SK-N-SH (cell line): ENCODE data around the gene KRABD2.

Source experiments
- EP300 ChIP-seq, 2 experiments: IDR thresholded peaks; 2 replicates each; pipeline versions ENCODE4 v1.4.0 to v1.6.1; 2012; ENCODE audit warnings: borderline replicate concordance in 1 of 2, low read depth in 1 of 2, low read length in 1 of 2
- EZH2phosphoT487 ChIP-seq: fragments of 200-600 bp; sonication (generic); IDR thresholded peaks from 2 replicates; pipeline ENCODE4 v1.6.1; 2017; ENCODE audit warnings: low read depth, mixed run types, mild to moderate bottlenecking, antibody characterized with exemption, moderate library complexity, borderline replicate concordance
- FOXJ3 ChIP-seq: sonication (generic); formaldehyde crosslinking; IDR thresholded peaks from 2 replicates; pipeline ENCODE4 v1.5.1; 2020; ENCODE audit warnings: mild to moderate bottlenecking, missing genetic modification reagents
- POLR2AphosphoS5 ChIP-seq: IDR thresholded peaks from 2 replicates; pipeline ENCODE4 v1.6.1; 2012; ENCODE audit warnings: low read depth, low read length
- RCOR1 ChIP-seq: fragments of 150-350 bp; IDR thresholded peaks from 2 replicates; pipeline ENCODE4 v1.6.1; 2017; ENCODE audit warnings: antibody characterized with exemption, low read length
- TEAD4 ChIP-seq: IDR thresholded peaks from 2 replicates; pipeline ENCODE4 v1.4.0; 2012; ENCODE audit warnings: mild to moderate bottlenecking, borderline replicate concordance; ENCODE audit not compliant: insufficient read depth
- TF ChIP-seq, protein P1 (sequence below): IDR thresholded peaks from 2 replicates; pipeline ENCODE4 v1.4.0; 2012; ENCODE audit warnings: low read depth, borderline replicate concordance
- TF ChIP-seq, protein P2 (sequence below): fragments of 200-600 bp; sonication (generic); IDR thresholded peaks from 2 replicates; pipeline ENCODE4 v1.6.1; 2017; ENCODE audit warnings: antibody characterized with exemption, mild to moderate bottlenecking, moderate library complexity
- TF ChIP-seq, protein P3 (sequence below): IDR thresholded peaks from 2 replicates; pipeline ENCODE4 v1.4.0; 2012; ENCODE audit warnings: low read depth

DNA sequence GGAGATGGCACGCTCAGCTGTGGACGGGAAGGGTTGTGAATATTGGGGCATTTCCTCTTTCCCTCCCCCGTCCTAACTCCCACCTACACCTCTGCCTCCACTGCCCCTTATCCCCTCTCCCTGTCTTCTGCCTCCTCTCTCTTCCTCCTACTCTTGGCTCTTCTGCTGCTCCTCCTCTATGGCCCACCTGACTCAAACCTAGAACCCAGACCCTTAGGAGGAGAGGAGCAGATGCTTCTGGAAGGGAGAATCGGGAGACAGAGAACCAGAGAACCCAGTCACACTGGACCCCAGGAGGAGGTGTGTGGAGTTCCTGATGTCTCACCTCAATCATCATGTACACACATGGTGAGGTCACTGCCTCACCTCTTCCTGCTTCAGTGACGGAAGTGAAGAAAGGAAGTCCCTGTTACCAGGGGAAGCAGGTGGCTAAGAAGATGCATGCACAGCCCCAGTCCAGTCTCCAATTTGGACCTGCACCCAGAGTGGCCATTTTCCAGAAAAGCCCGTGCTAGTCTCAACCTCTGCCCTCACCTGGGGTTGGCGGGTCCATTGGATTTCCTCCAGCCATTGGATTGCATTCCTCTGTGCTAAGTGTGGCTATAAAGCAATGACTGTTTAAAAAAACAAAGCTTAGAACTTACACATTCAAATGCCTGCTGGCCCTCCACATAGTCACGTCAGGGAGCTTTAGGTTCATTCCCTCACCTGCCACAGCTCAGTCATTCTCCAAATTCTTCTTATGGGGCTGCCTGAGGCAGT is 17.1 kb upstream of the KRABD2 start:
- TF ChIP-seq POLR2AphosphoS5 = no peak
- TF ChIP-seq, protein P1, sequence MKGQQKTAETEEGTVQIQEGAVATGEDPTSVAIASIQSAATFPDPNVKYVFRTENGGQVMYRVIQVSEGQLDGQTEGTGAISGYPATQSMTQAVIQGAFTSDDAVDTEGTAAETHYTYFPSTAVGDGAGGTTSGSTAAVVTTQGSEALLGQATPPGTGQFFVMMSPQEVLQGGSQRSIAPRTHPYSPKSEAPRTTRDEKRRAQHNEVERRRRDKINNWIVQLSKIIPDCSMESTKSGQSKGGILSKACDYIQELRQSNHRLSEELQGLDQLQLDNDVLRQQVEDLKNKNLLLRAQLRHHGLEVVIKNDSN = no peak
- TF ChIP-seq, protein P2, sequence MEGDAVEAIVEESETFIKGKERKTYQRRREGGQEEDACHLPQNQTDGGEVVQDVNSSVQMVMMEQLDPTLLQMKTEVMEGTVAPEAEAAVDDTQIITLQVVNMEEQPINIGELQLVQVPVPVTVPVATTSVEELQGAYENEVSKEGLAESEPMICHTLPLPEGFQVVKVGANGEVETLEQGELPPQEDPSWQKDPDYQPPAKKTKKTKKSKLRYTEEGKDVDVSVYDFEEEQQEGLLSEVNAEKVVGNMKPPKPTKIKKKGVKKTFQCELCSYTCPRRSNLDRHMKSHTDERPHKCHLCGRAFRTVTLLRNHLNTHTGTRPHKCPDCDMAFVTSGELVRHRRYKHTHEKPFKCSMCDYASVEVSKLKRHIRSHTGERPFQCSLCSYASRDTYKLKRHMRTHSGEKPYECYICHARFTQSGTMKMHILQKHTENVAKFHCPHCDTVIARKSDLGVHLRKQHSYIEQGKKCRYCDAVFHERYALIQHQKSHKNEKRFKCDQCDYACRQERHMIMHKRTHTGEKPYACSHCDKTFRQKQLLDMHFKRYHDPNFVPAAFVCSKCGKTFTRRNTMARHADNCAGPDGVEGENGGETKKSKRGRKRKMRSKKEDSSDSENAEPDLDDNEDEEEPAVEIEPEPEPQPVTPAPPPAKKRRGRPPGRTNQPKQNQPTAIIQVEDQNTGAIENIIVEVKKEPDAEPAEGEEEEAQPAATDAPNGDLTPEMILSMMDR = no peak
- TF ChIP-seq TEAD4 = no peak
- TF ChIP-seq EZH2phosphoT487 = no peak
- TF ChIP-seq FOXJ3 = no peak
- no peak for TF ChIP-seq EP300 (IDR thresholded peaks at IDR 0.05; ENCODE audit: borderline replicate concordance in 1 of 2, low read depth in 1 of 2, low read length in 1 of 2)
- TF ChIP-seq RCOR1 = no peak
- TF ChIP-seq, protein P3, sequence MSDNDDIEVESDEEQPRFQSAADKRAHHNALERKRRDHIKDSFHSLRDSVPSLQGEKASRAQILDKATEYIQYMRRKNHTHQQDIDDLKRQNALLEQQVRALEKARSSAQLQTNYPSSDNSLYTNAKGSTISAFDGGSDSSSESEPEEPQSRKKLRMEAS = no peak
